ENCODE measurements around the gene EIF5B. TPM values are rescaled to one million over a fixed set of nuclear protein-coding genes. Genes with fewer than 3 reads are reported as not detected.

EIF5B gene
- total and polyA plus RNA-seq, 2 experiments from 2014 or later, result 34.2 to 108 TPM

GRCh38 chr2:99297994-99298393 lies 39.2 kb upstream of the EIF5B start:
- ATAC-seq, result no peak

More at GRCh38 chr2:99297994-99298393, 39.2 kb upstream of the EIF5B start:
- Histone ChIP-seq H3K4me2 (no peak overlapping the region), H3K36me3 (ENCODE audit: insufficient read depth) (no peaks in the 10 kb centered on the region), H3F3A (replicated peaks; ENCODE audit: low read depth) (no peaks in the 10 kb centered on the region), H4K20me1 (replicated peaks; ENCODE audit: insufficient read depth) (no peaks in the 10 kb centered on the region), H2AFZ (no peak overlapping the region), H3K27ac (ENCODE audit: low read depth) (no peak overlapping the region), H3K4me3 (no peak overlapping the region), H3K79me2 (replicated peaks; ENCODE audit: insufficient read depth) (no peaks in the 10 kb centered on the region), H3K4me1 (ENCODE audit: insufficient read depth) (no peaks in the 10 kb centered on the region), H3K9me2 (ENCODE audit: insufficient read depth) (no peaks in the 10 kb centered on the region), H3K27me3 (ENCODE audit: insufficient read depth) (no peaks in the 10 kb centered on the region)
- DNase-seq (ENCODE audit: low spot score), result no peak
- H3K36me3 Mint-ChIP-seq (ENCODE audit: low read depth), result no peaks in the 10 kb centered on the region
- no peaks in the 10 kb centered on the region for H3K9me3 Mint-ChIP-seq
- H3K4me3 Mint-ChIP-seq, result no peak overlapping the region
- no peaks in the 10 kb centered on the region for H3K4me1 Mint-ChIP-seq
- H3K27me3 Mint-ChIP-seq (ENCODE audit: insufficient read depth, low read depth, poor library complexity), result no peaks in the 10 kb centered on the region
- H3K27ac Mint-ChIP-seq, result no peak overlapping the region
- TF ChIP-seq ZNF331 (CRISPR knock-in tag; IDR thresholded peaks at IDR 0.05; ENCODE audit: low read depth) (no peak), ETS1 (IDR thresholded peaks at IDR 0.05) (no peak), JUNB (IDR thresholded peaks at IDR 0.05; ENCODE audit: unreplicated experiment) (no peak), CREB1 (CRISPR knock-in tag; IDR thresholded peaks at IDR 0.05; ENCODE audit: low read depth) (no peak), EZH2 (IDR thresholded peaks at IDR 0.05; ENCODE audit: low read depth, unreplicated experiment) (no peak), REST (IDR thresholded peaks at IDR 0.05; ENCODE audit: unreplicated experiment) (no peak), POLR2AphosphoS5 (IDR thresholded peaks at IDR 0.05; ENCODE audit: low read depth) (no peak), ZNF462 (CRISPR knock-in tag; IDR thresholded peaks at IDR 0.05) (no peak), CTCF (conservative IDR thresholded peaks at IDR 0.05; ENCODE audit: low read depth in 2 of 2) (no peak), NANOG (IDR thresholded peaks at IDR 0.05; ENCODE audit: borderline replicate concordance) (no peak), EZH2phosphoT487 (IDR thresholded peaks at IDR 0.05; ENCODE audit: unreplicated experiment) (no peak), STAT1 (IDR thresholded peaks at IDR 0.05; ENCODE audit: unreplicated experiment) (no peak), ZNF114 (CRISPR knock-in tag; IDR thresholded peaks at IDR 0.05) (no peak)
